HG03280 (cell line): Measurements from ENCODE around the gene TNFRSF13B.
"Not testable (repeated sequence)": the region's sequence is repeated elsewhere in the genome, so short reads cannot be mapped to it uniquely, and the experiment has no call there.

Source experiments
- ATAC-seq: cut with Tn5 transposase; IDR thresholded peaks from one replicate; pipeline ENCODE4 v1.9.1; 2021; ENCODE audit warnings: mild to moderate bottlenecking, moderate library complexity; ENCODE audit not compliant: unreplicated experiment

TNFRSF13B gene

DNA sequence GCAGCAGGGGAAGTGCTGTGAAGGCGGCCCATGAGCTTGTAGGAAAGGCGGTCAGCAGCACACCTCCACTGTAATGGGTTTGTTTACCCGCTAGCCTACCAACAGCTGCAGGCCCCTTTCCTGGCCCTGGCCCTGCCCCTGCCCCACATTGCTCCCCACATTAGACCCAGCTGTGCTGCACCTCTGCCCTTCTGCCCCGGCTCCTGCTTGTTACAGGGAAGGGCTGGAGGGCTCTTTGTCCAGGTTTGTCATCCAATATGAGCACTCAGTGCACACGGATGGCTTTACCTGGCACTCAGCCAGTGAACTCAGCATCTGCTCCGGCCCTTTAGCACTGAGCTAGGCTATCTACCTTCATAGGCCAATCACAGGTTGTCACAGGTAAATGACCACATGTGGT, 36.0 kb upstream of the TNFRSF13B start:
- not testable (repeated sequence) for ATAC-seq

DNA sequence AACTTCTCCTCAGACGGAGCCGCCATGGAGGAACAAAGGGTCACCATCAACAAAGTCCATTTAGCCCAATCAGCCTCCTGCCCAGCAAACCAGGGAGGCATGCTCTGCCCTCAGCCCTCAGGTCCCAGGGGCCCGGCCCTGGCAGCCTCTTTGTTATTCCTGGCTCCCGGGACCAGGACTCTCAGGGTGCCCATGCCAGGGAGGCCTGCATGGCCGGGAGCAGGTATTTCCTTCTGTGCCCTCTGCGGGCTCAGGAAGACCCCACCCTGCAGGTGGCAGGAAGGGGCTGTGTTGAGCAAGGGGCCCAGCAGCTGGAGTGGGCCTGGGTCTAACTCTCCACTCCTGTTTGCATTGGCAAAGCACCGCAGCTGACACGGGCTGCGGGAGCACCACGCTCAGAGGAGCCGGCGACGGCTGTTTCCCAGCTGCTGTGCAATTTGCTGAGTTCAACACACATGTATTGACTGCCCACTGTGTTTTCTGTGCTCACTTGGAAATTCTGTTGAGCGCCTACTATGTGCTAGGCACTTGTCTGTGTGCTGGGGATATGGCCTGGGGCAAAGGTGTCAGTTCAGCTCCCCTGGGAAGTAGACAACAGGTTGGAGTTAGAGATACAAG, 33.2 kb upstream of the TNFRSF13B start:
- ATAC-seq = not testable (repeated sequence)

DNA sequence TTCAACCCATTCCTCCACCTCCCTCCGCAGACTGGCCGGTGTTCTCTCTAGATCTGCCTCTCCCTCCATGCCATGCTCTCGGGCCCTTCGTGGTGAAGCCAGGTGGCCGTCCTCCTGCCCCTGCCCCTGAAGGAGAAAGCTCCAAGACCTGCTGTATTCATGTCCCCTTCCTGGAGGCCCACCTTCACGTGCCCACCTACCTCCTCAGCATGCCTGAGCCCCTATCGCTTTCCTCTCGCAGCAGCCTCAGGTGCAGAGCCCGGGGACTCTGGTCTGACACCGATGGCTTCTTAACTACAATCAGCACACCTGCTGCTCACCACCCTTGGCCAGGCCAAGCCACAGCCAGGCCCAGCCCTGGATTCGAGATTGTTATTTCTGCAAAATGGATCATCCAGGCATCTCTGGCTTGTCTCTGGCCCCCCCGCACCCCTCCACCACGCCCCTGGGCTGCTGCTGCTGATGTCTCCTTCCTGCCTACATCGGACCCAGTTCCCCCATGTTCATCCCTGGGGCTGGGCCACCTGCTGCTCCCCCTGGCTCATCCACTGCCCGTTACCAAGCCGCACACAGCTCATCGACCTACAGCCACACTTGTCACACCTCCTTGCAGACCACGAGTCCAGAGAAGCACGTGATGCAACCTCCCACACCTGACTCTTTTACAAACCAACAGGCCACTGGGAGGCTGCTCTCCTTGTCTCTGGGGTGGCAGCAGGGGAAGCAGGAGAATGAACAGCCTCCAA, 32.5 kb upstream of the TNFRSF13B start:
- no peak for ATAC-seq

DNA sequence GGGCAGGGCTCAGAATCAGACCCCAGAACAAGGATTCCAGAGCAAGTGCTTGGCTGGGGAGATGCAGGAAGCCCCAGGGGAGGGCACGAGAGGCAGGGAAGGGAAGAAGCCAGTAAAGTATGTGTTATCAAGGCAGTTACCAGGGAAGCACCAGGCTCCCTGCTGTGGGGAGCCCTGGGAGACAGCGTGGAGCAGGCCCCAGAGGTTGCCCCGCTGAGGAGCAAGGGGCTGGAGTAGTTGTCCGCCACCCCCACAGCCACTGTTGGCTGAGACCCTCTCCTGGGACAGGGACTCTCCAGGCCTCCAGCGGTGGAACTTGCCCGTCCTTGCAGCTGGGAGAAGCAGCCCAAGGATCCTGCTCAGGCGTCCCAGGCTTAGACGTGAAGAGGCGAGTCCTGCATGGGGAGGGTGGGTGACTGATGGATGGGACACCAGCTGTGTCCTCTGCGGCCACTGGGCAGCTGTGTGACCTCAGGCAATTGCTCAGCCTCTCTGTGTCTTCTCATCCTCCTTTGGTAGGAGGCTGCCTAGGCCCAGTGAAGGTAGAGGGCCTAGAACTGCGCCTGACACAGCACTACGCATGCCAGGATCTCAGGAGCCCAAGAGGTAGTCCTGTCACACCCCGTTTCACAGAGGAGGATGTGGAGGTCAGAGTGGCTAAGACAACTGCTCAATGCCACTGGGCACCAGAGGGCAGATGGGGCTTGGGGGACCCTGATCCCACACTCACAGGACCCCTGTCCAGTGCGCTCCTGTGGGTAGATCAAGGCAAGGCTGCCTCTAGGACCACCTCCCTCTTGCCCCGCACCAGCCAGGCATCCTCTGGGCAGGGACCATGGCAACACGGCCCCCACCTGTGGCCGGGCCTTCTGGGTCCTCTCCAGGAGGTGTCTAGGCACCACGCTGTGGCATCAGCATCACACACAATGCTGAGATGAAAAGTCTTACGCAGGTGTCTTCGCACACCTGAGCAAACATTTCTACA, 31.1 kb upstream of the TNFRSF13B start:
- ATAC-seq = not testable (repeated sequence)

DNA sequence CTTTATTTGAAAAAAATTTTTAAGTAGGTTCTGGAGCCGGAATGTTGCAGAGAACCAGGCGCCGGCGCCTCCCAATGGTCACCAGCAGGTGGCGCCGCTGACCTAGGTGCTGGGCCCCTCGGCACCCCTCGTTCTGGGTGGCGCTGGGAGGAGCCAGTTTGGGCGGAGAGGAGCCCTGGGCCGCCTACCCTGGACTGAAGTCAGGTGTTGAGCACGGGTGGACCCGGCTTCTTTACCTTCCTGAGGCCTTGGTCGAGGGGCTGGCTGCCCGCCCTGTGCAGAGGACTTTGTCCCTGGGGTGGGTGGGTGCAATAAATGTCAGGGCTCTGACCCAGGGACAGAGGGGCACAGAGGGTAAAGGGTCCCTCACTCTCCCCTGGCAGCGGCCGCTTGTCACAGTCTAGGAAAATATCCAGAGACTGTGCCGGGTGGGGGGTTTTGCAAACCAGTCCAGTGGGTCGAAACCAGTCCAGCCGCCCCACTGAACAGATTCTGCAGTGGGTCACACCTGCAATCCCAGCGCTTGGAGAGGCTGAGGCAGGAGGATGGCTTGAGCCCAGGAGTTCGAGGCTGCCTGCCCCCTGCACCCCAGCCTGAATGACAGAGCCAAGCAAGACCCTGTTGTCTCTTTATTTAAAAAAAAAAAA, 30.1 kb upstream of the TNFRSF13B start:
- ATAC-seq = peak; percentile 71

DNA sequence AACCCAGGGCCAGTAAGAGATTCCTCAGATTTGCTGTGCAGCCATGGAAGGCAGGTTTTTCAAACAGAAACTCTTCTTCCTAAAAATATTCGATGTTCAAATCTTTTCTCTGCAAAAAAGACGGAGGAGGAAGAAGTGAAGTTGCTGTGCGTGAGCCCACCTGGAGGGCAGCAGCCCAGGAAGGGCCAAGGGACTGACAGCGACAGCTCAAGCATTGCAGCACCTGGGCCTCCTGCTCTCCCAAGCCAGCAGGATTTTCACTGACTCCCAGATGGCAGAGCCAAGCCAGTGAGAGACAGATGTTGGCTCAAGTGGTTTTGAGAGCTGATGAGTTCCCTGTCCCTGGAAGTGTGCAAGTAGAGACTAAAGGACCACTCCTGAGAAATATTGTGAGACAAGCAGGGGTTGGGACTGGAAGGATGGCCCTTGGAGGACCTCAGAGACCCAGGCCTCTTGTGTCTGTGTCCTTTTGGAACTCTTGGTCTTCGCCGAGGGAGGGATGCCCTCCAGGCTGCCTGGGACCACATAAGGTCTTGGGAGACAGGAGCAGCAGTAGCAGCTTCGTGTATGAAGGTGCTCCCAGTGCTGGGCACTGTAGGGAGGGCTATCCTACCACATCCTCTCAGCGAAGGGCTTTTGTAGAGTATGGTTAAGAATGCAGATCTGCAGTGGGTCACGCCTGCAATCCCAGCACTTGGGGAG, 29.3 kb upstream of the TNFRSF13B start:
- ATAC-seq = no peak

DNA sequence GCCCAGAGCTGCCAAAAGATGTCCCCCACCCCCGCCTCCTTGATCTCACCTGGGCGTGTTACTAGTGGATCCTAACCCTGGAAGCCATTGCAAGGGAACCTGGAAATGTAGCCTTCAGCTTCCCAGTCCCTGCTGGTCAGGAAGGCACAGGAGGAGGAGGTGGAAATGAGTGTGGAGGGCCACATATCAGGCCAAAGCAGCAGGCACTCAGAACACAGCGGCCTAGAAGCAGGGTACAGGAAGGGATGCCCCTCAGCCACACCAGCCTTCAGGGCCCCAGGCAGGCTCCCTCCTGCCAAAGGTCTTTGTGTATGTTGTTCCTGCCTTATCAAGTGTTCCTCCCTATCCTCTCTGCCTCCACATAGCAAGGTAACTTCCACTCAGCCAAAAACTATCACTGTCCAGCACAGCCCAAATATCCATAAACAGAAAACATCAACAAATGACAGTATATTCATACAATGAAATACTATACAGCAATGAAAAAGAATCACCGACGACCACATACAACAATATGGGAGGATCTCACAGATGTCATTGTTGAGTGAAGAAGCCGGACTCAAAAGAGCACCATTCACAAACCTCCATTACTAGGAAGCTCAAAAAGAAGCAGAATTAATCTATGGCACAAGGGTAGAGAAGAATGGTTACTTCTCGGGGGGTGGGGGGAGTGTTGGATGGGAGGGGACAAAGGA, 28.2 kb upstream of the TNFRSF13B start:
- no peak for ATAC-seq

DNA sequence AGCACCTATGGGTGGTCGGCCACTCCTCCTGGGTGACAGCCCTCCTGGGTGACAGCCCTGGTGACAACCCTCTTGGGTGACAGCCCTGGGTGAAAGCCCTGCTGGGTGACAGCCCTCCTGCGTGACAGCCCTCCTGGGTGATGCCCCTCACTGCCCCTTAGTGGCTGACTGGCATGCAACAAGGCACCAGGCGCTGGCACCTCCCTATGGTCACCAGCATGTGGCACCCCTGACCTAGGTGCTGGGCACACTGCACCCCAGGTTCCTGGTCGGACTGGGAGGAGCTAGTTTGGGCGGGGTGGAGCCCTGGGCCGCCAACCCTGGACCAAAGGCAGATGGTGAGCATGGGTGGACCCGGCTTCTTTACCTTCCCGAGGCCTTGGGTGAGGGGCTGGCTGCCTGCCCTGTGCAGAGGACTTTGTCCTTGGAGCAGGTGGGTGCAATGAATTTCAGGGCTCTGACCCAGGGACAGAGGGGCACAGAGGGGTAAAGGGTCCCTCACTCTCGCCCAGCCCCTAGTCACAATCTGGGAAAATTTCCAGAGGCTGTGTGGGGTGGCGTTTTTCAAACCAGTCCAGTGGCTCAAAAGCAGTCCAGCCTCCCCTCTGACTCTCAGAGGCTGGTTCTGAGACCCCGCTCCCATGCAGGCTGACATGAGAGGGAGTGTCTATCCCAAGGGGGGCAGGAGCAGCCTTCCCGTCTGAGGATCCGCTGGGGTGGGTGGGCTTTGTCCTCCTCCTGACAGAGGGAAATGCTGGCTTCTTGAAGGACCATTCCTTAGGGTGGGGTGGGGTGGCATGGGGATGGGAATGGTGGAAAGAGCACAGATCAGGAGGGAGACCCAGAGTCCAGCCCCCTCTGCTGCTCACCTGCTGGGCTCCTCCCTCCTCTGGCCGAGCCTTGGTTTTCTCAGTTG, 25.9 kb upstream of the TNFRSF13B start:
- ATAC-seq = no peak

DNA sequence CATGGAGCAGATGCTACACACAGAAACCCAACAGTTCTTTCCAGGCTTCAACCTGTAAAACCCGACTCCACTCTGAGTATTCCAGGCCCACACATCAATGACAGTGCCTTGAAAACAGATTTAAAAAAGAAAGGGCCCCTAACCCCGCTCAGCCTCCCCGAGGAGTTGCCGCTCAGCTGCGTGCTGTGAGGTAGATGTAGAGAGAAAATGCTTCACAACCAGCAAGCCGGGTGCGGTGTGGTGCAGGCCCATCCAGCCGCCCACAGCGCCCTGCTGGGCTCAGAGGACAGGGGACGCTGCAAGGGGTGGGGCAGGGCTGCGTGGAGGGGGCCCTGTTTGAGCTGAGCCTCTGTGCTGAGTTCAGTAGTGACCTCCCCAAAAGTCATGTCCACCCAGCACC, 24.8 kb upstream of the TNFRSF13B start:
- not testable (repeated sequence) for ATAC-seq

DNA sequence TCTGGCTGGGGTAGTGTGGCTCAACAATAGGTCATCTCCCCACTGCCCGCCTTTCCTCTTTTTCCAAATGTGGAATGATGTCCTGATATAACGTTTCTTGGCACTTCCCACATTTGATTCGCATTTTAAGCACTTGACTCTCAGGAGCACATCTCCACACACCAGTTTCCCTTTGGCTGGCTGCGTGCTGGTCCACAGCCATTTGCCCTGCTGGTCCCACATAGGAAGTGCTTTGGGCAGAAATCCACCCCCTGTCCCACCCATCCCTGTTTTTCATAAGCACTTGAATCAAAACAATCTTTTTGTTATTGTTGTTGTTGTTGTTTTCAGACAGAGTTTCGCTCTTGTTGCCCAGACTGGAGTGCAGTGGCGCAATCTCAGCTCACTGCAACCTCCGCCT, 24.0 kb upstream of the TNFRSF13B start:
- no peak for ATAC-seq

DNA sequence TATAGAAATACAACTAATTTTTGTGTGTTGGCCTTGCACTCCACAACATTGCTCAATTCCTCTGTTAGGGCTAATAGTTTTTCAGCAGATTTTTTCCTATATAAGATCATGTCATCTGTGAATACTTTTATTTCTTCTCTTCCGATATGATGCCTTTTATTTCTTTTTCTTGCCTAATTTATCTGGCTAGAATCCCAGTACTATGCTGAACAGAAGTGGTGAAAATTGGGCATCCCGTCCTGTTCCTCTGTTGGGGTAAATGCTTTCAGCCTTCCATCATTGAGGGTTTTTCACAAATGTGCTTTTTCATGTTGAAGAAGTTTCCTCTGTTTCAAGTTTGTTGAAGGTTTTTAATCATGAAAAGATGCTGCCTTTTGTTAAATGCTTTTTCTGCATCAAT, 22.7 kb upstream of the TNFRSF13B start:
- ATAC-seq = no peak

DNA sequence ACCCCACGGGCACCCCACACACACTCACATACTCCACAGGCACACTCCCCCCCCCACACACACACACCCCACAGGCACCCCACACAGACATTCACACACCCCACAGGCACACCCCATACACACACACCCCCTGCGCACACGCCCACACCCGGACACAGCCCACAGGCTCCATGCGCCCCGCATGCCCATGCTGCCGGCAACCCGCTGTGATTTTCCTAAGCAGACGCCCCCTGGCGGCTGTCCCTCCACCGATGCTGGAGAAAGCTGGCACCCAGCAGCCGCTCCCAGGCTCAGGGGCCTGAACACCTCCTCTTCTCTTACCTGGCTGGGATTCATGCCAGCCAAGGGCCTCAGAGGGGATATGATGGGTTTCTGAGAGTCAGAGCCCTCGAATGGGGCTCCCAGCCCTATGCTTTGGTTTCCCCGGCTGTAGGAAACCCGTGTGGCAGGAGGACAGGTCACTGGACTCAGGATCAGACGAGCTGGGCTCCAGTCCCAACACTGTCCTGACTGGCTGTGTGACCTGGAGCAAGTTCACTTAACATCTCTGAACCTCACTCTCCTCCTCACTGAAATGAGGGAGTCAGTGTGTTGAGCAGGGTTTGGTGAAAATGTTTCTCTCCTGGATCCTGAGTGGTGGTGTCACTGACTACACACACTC, 19.6 kb upstream of the TNFRSF13B start:
- no peak for ATAC-seq

DNA sequence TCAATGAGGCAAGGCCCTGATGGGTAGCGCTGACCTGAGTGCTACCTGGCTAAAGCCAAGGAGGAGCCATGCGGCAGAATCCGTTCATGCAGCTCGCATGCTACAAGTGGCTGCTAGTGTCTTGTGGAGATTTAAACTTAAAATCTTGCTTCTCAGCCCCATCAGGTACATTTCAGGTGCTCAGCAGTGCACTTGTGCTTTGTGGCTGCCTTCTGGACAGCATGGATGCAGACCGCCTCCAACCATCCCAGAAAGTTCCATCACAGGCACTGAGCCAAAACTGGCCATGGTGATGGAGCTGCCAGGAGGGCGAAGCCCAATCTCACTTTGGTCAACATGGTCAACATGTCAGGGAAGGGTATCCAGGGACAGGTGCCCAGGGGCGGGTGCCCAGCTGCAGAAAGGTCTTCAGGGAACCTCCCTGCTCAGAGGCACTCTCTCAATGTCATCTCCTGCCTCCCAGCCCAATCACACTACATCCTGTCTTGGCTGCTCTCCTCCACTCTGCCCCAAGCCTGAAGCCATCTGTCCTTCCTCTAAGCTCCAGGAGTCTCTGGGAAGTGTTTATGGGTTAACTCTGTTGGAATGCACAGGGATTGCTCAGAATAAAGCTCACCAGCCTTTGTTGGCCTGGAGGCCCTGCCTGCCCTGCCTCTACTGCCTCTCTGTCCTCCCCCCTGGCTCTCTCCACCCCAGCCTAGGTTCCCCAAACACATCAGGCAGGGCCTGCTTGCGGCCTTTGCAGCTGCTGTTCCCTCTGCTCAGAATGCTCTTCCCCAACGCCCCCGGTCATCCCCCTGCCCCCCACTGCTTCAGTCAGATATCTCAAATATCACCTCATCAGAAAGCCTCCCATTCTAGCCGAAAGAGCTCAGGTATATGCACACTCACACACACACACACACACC, 18.3 kb upstream of the TNFRSF13B start:
- ATAC-seq = no peak

DNA sequence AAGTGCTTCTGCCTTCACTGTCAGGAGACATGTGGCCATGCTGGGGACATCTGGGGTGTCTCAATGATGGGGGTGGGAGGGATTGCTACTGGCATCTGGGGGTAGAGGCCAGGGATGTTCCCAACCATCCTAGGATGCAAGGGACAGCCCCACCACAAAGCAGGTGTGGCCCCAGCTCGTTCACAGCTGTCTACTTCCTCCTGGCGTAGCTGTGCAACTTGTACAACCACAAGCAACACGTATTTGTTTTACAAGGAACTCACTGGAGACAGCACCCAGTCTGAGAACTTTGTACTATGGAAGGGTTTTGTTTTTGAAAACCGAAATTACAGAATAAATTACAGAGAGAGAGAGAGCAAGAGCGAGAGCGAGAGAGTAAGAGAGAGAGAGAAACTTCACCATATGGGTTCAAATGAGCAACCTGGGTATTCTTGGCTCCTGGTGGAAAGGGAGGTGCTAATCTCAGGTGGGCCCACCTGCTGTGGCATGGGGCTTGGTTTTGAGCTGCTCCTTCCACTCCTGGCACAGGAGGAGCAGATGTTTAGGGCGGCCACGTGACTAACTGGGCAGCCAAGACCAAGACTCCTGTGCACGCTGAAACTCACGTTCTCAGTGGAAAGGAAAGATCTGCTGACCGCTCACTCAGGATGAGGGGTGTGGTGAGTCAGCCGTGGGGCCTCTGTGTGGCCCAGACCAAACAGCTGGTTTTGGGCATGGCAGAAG, 17.5 kb upstream of the TNFRSF13B start:
- ATAC-seq = peak; percentile 32

DNA sequence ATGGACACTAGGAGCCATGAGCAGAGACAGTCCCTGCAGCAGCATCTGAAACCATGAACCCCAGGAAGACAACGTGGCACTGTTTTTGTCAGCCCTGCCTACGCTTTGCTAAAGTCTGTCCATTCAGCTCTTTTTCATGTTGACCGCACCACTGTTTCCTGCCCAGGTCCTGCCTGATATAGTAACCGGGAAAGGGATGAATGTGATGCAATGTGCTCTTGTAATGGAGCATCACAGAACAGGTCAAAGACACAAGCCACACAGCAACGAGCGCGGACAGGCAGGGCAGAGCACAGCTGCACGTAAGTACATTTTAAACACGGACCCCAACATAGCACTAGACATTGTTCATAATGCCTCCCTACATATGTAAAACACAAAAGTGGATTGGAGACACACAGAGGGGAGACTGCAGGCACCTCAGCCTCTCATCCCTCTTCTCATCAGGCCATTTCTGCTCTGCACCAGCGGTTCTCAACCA, 16.9 kb upstream of the TNFRSF13B start:
- ATAC-seq = peak; percentile 15

DNA sequence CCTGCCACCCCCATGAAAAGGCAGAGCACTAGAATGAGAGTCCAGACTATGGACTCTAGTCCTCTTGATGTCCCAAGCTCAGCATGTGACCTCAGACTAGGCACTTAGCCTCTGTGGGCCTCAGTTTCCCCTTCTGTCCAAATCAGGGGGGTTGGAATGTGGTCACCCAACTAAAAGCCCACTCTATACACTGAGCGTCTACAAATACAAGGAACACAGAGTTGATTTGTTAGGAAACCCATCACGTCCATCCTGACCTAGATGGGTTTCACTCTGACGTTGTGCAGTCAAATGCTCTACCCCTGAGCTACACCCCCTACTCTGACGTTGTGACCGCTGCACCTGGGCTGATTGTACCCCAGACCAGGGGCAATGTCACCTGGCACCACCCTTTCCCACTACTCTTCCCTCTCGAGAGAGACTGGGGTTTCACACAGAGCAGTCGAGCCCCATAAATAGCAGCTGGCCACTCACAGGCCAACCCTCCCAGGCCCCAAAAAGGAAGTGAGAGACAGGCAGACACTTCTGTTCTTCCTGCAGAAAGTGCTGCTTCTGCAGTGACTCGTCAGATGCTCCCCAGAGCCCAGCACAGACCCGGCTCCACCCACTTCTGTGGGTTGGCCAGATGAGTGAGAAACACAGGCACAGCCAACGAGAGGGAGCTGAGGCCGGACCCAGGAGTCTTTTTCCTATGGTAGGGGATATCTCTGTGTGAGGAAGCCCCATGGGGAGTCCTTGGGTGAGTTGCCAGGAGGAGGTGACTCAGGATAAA, 16.1 kb upstream of the TNFRSF13B start:
- peak; percentile 63 for ATAC-seq
